NCI-H1105 (cell line): ENCODE results near the gene PSMB8.

Source experiments
- DNase-seq: peaks from one replicate; lab custom pipeline; 2025; lab: John Stamatoyannopoulos, UW

PSMB8 gene

GRCh38 chr6:32792901-32793435 is 50.9 kb downstream of the PSMB8 start:
- DNase-seq: no peak
